ENCODE measurements around the gene LRRC42.

Gene LRRC42

GRCh38 chr1:53942127-53942957, 3.8 kb upstream of the LRRC42 start:
- DNase-seq (ENCODE audit: low spot score) = no peak

DNA sequence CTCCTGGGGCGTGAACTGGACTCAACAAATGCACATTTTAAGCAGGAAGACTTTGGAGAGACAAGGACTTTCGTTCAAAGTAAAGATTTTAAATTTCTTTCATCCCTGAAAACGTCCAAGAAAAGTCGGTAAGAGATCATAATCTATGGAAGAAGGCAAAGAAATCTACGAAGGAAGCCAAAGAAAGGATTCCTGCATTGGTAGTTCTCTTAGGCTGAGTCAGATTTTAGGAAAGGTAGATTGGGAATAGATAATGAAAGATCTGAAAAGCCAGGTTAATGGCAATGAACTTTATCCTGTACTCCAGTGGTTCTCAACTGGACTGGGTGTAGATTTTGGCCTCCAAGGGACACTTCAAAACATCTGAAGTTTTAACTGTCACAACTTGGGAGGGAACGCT, 3.1 kb upstream of the LRRC42 start:
- DNase-seq (ENCODE audit: low spot score) = no peak

DNA sequence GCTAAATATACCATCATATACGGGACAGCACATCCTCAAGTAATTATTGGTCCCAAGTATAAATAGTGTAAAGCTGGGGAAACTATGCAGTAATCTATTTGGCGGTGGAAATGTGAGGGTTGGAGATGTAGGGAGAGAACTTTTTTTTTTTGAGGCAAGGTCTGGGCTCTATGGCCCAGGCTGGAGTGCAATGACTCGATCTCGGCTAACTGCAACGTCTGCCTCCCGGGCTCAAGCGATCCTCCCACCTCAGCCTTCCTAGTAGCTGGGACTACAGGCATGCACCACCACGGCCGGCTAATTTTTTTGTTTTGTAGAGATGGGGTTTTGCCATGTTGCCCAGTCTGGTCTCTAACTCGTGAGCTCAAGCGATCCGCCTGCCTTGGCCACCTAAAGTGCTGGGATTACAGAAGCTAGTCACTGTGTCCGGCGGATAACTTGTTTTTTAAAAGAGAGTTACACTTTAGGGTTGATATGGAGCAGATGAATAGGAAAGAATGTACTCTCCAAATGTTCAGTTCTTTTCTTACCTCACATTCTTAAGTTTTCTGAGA, 2.6 kb upstream of the LRRC42 start:
- DNase-seq (ENCODE audit: low spot score) = no peak

GRCh38 chr1:53944469-53945182, 1.5 kb upstream of the LRRC42 start:
- DNase-seq (ENCODE audit: low spot score) = peak; percentile 35

DNA sequence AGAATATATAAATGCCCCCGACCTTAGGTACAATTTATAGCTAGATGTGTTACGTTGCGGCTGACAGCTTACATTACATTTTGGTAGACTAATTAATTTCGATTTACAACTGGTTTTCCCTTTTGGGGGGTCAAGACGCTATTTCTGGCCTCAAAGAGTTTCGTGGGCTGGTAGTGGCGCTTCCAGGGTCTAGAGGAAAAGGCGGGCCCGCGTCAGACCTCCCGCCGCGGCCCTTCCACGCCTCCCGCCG, 1.0 kb upstream of the LRRC42 start:
- DNase-seq (ENCODE audit: low spot score) = no peak

- DNase-seq (ENCODE audit: low spot score) = peak; percentile 97
These were observed 508 bp upstream of the LRRC42 start, which contains the start of gene IFT25 for GRCh38 chr1:53945433-53946251. IFT25 (minus strand) TSS chr1:53945699; CDS start chr1:53940082, 5,617 bp downstream.

GRCh38 chr1:53947172-53947907, 1.2 kb downstream of the LRRC42 start:
- DNase-seq (ENCODE audit: low spot score) = no peak

DNA sequence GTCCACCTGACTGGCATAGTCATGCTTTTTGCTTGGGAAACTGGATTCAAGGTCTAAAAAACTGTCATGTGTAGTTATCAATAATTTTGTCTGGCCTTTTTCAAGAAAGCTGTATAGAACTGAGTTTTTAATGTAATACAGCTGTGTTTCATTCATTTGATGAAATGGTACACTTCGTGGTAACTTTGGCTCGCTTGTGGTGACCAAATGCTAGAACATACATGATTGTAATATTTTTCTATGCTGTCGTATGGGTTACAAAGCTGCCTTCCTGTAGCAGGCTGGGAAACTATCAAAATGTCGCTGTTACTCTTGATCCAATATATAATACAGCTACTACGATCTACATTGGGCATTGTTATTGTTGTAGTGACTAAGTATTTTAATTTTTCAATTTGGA, 2.1 kb downstream of the LRRC42 start:
- DNase-seq (ENCODE audit: low spot score) = no peak

GRCh38 chr1:53949023-53949990, 3.2 kb downstream of the LRRC42 start:
- peak; percentile 24 for DNase-seq (ENCODE audit: low spot score)

DNA sequence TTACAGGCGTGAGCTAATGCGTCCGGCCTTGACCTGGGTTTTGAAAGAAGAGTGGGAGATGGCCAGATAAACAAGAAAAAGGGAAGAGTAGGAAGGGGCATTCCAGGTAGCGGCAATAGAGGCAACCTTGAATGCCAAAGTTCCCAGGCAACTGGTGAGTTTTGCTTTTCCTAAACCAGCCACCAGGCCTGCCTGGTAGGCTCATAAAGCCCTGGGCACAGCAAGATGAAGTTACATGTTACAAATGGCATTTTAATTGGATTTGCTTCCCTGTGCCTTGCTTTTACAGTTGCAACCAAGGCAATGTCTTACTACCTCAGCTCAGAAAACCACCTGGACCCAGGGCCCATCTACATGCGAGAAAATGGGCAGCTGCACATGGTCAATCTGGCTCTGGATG, 5.5 kb downstream of the LRRC42 start:
- no peak for DNase-seq (ENCODE audit: low spot score)

DNA sequence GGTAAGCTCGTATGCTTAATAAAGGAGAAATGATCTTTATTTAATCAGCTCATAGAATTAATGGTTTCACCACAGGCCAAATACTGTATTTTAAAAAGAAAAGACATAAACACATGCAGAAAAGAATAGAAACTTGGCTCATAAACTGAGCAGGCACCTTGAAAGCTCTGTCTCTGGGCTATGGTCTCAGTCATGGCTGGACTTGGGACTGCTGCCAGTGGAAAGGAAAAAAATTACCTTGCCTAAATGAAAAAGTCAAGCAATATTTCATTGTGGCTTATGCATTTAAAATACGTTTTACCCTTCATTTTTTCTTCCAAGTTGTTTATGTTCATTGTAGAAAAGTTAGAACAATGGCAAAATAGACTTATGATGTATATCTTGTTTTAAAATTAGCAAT, 8.0 kb downstream of the LRRC42 start:
- DNase-seq (ENCODE audit: low spot score) = no peak

DNA sequence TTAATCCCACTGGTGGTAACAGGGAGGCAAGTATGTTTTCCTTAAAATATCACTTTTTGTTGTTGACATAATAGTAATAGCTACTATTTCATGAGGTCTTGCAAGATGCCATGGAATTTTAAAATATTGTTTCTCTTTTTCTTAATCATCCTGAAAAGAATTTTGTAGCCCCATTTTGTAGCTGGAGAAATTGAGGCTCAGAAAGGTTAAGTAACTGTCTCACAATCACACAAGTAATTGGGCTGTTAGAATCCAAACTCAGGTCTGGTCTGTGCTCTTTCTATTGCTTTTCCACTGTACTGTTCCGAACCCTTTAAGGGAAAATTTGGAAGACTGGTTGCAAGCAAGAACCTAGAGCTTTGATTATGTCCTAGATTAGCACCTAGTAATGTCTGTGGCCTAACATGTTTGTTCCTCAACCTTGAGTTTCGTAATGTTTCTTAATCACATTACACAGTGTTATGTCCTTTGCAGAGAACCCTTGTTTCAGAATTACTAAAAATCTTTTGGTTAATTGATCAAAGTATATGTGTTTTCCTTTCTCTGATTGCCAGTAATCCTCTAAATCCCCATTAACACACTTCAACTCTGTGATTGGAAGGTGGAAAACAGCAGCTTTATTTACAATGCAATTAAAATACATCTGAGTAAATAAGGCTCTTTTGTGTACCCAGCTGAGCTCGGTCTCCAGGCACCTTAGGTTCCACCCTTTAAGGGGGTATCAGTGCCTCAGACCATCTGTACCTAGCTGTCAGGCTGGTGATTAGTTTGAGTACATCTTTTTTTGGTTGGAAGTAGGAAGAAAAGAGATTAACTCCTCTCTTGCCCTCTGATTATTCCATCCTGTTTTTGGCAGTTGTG, 10.4 kb downstream of the LRRC42 start:
- DNase-seq (ENCODE audit: low spot score) = no peak

- no peak for DNase-seq (ENCODE audit: low spot score)
These were observed 11.2 kb downstream of the LRRC42 start for GRCh38 chr1:53957194-53957818.

DNA sequence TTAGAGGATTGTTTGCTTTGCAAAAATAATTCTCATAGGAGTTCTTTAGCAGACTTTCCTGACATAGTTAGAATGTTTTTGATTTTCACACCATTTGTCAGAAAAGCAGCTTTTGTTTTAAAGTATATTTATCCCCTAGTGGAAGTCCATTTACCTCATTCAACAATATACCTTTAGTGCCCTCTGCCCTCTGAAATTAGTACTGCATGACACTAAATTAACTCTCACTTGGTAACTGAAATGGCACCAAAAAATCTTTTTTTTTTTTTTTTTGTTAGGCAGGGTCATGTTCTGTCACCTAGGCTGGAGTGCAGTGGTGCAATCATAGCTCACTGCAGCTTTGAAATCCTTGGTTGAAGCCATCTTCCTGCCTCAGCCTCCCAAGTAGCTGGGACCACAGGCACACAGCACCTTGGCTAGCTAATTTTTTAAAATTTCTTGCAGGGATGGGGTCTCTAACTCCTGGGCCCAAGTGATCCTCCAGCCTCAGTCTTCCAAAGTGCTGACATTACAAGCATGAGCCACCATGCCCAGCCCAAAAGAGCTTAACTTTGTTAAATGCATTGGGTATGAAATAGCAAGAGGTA, 13.6 kb downstream of the LRRC42 start:
- DNase-seq (ENCODE audit: low spot score) = peak; percentile 63

GRCh38 chr1:53962395-53962794, 16.2 kb downstream of the LRRC42 start:
- DNase-seq (ENCODE audit: low spot score) = no peak

GRCh38 chr1:53963460-53963859, 17.3 kb downstream of the LRRC42 start:
- DNase-seq (ENCODE audit: low spot score) = no peak

GRCh38 chr1:53964109-53964508, 18.0 kb downstream of the LRRC42 start:
- DNase-seq (ENCODE audit: low spot score) = no peak

DNA sequence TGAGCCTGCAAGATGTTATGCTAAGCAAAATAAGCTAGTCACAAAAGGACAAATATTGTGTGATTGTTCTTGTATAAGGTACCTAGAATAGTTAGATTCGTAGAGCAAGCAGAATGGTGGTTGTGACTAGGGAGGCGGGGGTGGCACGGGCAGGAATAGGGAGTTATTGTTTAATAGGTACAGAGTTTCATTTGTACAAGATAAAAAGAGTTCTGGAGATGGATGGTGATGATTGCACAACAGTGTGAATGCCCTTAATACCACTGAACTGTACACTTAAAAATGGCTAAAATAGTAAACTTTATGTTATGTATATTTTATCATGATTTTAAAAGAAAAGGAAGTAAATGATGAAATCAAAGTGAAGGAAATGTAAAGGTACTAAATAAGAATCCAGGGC, 20.6 kb downstream of the LRRC42 start:
- no peak for DNase-seq (ENCODE audit: low spot score)
